ENCODE measurements around the gene KLHL35.

The KLHL35 gene

DNA sequence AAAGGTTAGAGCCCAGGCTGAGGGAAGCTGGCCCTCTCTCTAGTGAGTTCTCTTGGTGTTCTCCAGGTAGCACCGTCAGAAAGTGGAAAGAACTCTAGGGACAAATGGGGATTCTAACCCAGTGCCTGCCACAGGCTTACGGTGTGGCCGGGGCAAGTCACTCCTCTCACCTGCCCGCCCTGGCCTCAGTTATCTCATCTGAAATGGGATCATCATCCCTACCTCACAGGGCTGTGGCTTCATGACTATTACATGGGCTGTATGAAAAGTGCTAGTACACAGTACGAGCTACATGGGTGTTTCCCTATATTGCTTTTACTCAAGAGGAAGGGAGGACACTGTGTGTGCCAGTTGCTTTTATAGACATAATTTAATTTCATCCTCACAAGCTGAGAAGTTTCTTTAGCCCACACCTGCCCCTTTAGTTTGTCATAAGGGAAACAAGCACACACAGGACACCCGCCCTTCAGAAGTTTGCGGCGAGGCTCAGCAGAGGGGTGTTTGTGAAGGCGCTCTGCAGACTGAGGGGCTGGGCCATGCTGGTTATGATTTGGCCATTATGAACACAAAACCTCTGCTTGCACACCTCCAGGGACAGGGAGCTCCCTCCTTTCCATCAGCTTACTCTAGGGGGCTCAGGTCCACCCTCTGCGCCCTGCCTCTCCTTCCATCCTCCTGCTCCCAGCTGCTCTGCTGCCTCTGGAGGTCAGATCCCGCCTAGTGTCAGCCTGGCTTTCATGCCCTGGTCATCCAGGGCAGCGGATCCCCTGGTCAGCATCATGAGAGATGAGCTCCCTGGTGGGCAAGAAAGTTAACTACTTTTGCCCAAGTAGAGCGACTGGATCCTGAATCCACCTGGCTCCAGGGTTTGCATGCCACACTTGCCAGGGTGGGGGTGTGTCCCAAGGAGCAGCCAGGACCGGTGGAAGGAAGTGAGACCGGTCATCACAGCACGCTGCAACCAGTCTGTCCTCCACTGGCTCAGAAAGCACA, 1.2 kb downstream of the KLHL35 start:
- Histone ChIP-seq H3K4me3 (replicated peaks; ENCODE audit: insufficient read depth, low read length) (no peak overlapping the region), H3K27ac (replicated peaks) (no peak overlapping the region), H3K27me3 (ENCODE audit: insufficient read depth, poor library complexity, severe bottlenecking) (peaks cover 35% of the 10 kb centered on the region)
- no peak for DNase-seq (ENCODE audit: low read depth in 1 of 2, low spot score in 1 of 2)
- TF ChIP-seq, protein P1, sequence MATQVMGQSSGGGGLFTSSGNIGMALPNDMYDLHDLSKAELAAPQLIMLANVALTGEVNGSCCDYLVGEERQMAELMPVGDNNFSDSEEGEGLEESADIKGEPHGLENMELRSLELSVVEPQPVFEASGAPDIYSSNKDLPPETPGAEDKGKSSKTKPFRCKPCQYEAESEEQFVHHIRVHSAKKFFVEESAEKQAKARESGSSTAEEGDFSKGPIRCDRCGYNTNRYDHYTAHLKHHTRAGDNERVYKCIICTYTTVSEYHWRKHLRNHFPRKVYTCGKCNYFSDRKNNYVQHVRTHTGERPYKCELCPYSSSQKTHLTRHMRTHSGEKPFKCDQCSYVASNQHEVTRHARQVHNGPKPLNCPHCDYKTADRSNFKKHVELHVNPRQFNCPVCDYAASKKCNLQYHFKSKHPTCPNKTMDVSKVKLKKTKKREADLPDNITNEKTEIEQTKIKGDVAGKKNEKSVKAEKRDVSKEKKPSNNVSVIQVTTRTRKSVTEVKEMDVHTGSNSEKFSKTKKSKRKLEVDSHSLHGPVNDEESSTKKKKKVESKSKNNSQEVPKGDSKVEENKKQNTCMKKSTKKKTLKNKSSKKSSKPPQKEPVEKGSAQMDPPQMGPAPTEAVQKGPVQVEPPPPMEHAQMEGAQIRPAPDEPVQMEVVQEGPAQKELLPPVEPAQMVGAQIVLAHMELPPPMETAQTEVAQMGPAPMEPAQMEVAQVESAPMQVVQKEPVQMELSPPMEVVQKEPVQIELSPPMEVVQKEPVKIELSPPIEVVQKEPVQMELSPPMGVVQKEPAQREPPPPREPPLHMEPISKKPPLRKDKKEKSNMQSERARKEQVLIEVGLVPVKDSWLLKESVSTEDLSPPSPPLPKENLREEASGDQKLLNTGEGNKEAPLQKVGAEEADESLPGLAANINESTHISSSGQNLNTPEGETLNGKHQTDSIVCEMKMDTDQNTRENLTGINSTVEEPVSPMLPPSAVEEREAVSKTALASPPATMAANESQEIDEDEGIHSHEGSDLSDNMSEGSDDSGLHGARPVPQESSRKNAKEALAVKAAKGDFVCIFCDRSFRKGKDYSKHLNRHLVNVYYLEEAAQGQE (IDR thresholded peaks at IDR 0.05; ENCODE audit: insufficient replicate concordance, low read depth) = no peak
- no peak for TF ChIP-seq POLR2AphosphoS5 (IDR thresholded peaks at IDR 0.05; ENCODE audit: low read depth)
- no peak for TF ChIP-seq SPI1 (IDR thresholded peaks at IDR 0.05; ENCODE audit: borderline replicate concordance, low read depth)
- TF ChIP-seq, protein P2, sequence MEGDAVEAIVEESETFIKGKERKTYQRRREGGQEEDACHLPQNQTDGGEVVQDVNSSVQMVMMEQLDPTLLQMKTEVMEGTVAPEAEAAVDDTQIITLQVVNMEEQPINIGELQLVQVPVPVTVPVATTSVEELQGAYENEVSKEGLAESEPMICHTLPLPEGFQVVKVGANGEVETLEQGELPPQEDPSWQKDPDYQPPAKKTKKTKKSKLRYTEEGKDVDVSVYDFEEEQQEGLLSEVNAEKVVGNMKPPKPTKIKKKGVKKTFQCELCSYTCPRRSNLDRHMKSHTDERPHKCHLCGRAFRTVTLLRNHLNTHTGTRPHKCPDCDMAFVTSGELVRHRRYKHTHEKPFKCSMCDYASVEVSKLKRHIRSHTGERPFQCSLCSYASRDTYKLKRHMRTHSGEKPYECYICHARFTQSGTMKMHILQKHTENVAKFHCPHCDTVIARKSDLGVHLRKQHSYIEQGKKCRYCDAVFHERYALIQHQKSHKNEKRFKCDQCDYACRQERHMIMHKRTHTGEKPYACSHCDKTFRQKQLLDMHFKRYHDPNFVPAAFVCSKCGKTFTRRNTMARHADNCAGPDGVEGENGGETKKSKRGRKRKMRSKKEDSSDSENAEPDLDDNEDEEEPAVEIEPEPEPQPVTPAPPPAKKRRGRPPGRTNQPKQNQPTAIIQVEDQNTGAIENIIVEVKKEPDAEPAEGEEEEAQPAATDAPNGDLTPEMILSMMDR (IDR thresholded peaks at IDR 0.05; ENCODE audit: insufficient read depth, low read length) = no peak
- no peak for TF ChIP-seq GABPA (IDR thresholded peaks at IDR 0.05; ENCODE audit: low read depth)

DNA sequence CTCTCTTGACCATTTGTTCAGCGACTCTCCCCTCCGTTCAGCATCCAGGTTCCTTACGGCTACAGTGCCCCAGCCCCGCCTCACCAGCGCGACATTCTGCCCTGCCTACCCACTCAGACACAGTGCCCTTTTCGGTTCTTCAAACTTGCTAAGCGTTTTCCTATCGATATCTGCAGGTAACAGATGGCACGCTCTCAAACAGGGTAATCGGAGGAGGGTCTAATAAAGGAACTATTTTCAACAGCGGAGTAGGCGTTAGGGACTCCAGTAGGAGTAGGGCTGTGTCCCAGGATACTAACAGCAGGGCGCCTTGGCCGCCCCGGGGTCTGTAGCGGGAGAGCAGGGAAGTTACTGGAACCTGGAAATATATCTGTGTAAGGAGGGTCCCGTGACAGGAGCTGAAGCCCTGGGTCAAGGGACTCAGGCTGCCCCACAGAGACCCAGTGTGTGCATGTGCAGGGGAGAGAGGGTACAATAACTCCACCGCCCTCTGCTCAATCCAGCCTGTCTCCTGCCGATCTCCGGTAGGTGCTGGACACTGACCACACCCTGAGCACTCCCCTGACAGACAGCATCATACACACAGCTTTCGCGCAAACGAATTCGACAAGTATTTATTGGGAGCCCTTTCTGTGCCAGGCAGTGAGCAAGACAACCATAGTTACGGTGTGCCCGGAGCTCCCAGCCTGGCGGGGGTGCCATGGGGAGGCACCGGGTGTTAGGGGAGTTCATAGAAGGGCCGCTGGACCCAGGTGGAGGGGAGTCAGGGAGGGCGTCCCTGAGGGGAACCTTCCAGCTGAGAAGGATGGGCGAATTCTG, 2.1 kb downstream of the KLHL35 start:
- H3K4me3 ChIP-seq (replicated peaks; ENCODE audit: insufficient read depth, low read length) = peak overlapping the region; percentile 37
- H3K27ac ChIP-seq (replicated peaks) = no peak overlapping the region
- peaks cover 35% of the 10 kb centered on the region for H3K27me3 ChIP-seq (ENCODE audit: insufficient read depth, poor library complexity, severe bottlenecking)
- DNase-seq (ENCODE audit: low read depth in 1 of 2, low spot score in 1 of 2) = no peak
- TF ChIP-seq GABPA (IDR thresholded peaks at IDR 0.05; ENCODE audit: low read depth) = no peak
- TF ChIP-seq SPI1 (IDR thresholded peaks at IDR 0.05; ENCODE audit: borderline replicate concordance, low read depth) = no peak
- TF ChIP-seq, protein P1 (IDR thresholded peaks at IDR 0.05; ENCODE audit: insufficient replicate concordance, low read depth) = no peak
- TF ChIP-seq, protein P2 (IDR thresholded peaks at IDR 0.05; ENCODE audit: insufficient read depth, low read length) = no peak
- no peak for TF ChIP-seq POLR2AphosphoS5 (IDR thresholded peaks at IDR 0.05; ENCODE audit: low read depth)

DNA sequence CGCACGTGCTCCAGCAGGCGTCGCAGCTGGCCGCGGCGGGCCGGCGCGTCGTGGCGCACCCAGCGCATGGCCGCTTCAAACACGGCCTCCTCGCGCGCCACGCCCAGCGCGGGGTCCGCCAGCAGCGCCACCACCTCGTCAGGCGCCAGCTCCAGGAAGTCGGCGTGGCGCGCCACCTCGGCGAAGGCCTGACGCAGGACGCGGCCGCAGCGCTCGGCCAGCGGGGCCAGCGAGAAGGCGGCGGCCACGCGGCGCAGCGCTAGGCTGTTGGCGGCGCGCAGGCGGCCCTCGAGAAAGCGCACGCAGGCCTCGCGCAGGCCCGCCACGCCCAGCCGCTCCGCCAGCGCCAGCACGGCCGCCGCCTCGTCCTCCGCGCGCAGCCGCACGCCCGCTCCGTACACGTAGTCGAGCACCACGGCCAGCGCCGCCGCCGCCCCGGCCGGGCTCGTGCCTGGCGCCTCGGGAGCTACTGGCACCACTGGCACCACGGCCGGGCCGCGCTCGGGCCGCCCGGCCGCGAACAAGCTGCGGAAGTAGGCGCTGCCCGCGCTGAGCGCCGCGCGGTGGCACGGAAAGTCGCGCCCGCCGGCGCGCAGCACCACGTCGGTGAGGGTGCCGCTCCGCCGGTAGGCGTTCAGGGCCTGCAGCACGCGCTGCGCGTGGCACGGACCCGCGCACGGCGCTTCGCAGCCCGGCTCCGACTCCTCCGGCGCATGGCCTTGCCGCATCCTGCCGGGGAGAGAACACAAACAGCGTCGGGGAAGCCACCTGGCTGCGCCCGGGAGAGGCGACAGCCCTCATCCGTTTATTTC, 2.9 kb downstream of the KLHL35 start:
- H3K4me3 ChIP-seq (replicated peaks; ENCODE audit: insufficient read depth, low read length) = peak overlapping the region; percentile 37
- peaks cover 35% of the 10 kb centered on the region for H3K27me3 ChIP-seq (ENCODE audit: insufficient read depth, poor library complexity, severe bottlenecking)
- no peak overlapping the region for H3K27ac ChIP-seq (replicated peaks)
- DNase-seq (ENCODE audit: low read depth in 1 of 2, low spot score in 1 of 2) = peak; percentile 58 to 60
- no peak for TF ChIP-seq GABPA (IDR thresholded peaks at IDR 0.05; ENCODE audit: low read depth)
- TF ChIP-seq, protein P1 (IDR thresholded peaks at IDR 0.05; ENCODE audit: insufficient replicate concordance, low read depth) = peak; percentile 88
